CD4-positive, alpha-beta T cell treated with Interferon gamma for 1 hour (primary cell): ENCODE measurements around the gene HIGD1A.

ENCODE experiments used
- DNase-seq: peaks from one replicate; pipeline ENCODE4 v3.0.0-alpha.2; 2020

Gene HIGD1A

DNA sequence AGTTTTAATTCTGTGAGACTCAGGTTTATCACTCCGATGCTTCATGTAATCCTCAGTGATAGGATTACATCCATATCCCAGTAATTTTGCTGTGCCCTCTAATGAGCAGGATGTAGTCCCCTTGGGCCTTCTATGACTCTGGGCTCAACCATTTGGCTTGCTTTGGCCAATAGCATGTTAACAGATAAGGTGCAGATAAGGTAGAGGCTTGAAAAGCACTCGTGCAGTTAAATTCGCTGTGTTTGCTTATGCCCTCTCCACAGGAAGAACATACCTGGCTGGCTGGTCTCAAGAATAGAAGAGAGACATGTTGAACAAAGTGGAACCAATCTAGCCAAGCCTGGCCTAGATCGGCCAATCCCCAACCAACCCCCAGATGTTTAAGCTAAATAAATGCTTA lies 51.3 kb downstream of the HIGD1A start:
- no peak for DNase-seq

DNA sequence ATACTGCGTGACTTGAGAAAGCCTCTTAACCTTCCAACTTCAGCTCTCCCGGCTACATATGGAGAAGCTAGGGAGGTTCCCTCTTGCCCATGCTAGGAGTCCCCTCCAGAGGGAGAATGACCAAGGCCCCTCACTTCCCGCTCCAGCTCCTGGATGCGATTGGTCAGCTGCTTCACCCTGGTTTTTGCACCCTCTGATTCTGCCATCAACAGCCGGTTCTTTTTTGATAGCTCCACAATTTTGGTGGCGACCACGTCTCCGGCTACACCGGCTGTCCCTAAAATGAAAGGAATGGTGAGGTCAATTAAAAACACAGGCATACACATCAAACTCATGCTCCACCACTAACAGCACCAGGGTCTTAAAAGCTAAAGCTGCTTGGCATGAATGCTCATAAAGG lies 51.8 kb downstream of the HIGD1A start:
- DNase-seq = no peak

DNA sequence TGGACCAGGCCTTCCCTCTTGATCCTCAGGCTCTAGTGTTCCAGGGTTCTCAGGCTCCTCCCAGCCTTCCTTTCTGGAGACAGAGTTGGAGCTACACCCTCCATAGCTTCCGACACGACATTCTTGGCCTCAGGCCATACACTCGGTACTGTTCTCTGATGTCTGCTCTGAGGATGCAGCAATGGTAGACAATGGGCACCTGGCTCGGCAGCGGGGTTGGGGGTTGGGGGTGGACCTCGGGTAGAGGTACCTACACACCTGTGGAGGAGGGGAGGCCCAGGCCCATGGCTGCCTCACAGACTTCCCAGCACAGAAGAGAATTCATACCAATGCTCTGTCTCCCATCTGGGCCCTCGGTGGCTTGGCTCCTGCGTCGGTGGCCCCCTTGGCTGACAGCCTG lies 52.7 kb downstream of the HIGD1A start:
- no peak for DNase-seq

DNA sequence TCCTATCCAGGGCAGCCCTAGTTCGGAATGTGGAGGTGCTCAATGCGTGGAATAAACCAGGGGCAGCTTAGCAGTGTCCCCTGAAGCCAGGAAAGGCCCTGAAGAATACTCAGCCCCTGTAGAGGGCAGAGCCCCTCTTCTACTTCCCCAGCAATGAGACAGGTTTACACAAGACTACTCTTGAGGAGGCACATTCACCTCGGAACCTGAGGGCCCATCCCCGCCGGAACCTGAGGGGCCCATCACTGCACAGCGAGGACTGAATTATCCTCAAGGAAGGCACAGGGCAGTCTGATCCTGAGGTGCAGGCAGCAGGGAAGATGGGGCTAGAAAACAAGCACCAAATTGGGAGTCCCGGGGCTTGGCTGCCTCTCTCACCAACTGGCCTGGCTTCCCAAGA lies 53.5 kb downstream of the HIGD1A start:
- no peak for DNase-seq

DNA sequence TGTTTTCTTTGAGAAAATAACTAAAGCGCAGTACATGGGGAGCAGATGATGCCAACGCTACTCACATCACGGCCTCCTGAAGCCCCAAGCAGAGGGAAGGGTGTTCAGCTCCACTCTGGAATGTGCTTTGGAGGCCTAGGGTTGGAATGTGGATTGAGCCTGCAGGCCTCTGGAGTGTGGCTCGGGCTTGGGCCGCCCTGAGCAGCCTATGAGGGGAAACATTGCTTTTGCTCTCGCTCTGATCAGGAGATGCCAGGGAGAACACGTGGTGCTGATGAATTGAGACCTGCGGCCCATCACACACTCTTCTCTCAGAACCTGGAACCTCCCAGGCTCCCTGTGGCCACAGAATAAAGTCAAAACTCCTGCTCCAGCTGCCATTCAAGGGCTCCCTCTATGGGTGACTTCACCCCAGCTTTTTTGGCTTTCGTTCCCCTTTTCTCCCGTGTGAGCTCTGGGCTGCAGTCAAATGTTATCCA lies 54.5 kb downstream of the HIGD1A start:
- DNase-seq = no peak

DNA sequence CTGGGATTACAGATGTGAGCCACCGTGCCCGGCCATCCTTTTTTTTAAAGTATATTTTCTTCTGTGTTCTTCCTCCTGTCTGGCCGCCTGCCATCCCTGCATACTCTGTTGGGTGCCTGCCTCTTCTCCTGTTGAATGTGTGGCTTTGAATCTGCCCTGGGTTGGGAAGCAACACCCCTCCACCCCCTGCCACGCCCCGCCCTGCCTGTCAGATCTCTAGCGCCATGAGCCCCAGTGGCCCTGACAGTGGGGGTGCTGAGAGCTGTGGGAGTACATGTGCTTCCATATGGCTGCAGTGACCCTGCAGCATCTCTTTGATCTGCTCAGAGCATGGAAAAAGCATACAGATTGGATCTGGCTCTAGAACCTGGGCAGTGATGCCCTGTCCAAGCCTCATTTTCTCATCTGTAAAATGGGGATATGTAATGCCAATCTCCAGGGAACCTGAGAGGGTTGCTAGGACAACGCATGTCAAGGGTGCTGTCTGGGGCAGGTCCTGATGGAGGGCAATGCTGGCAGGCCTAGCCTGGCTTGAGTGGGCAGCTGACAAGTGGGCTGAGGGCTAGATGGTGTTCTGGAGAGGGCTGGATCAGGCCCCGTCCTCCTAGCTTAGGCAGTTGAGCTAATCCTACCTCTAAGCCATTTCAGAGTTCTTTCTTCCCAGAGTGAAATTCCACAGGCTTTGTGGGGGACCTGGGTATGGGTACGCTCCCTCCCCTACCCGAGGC lies 55.1 kb downstream of the HIGD1A start:
- no peak for DNase-seq

DNA sequence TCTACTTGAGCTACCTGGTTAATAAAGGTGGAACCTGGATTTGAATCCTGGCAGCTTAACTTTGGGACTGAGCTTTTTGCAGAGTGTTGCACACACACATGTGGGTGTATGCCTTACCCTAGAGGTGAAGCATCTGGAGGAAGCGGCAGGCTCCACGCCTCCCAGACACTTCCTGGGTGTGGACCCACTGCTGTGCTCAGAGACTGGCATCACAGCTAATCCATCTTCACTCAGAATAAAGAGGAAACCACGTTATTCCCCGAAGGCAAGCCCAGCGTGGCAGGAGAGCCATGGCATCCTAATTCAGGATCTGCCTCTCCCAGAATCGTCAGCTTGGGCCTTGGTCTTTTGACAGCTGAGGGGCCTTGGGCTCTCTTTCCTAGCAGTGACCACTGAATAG lies 56.7 kb downstream of the HIGD1A start:
- DNase-seq = peak; percentile 32

DNA sequence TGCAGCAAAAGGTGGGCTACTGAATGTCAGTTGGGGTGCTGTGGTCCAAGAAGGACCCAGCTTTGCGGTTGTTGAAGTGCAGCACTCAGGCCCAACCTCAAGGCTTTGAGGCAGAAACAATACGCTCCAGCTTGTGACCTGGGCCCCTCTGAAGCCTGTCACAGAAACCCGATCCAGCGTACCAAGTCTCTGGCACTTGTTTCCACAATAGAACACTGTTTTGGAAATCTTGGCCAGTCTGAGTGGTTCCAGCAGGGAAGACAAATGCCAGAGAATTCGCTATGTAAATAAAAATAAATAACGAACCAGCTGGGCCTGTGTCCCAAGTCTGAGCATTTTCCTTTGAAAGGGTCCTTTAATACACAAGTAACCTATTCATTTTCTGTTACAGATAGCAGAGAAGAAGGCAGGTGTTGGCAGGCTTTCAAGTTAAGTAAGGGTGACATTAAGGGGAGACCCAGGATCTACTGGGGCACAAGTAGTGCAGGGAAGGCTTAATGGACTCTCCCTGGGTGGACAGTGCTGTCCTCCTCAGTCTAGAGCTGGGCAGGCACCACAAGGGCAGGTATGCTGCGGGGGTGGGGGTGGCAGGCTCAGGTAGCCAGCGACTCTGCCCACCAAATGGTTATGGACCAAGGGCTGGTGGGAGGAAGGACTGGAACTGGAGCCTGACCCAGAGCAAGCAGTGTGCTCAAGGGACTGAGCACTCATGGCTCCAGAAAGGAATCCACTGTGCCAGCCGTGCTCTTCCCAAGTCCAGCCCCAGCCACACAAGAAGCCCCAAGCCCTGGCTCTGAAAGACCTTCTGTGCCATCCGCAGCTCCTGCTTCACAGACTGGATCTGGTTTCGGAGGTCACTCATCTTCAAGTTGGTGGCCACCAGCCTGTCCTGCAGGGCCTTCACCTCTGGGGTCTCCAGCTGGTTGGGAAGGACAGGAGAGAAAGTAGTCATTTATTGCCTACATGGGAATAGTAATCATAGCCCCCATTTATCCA lies 57.5 kb downstream of the HIGD1A start:
- DNase-seq = no peak

DNA sequence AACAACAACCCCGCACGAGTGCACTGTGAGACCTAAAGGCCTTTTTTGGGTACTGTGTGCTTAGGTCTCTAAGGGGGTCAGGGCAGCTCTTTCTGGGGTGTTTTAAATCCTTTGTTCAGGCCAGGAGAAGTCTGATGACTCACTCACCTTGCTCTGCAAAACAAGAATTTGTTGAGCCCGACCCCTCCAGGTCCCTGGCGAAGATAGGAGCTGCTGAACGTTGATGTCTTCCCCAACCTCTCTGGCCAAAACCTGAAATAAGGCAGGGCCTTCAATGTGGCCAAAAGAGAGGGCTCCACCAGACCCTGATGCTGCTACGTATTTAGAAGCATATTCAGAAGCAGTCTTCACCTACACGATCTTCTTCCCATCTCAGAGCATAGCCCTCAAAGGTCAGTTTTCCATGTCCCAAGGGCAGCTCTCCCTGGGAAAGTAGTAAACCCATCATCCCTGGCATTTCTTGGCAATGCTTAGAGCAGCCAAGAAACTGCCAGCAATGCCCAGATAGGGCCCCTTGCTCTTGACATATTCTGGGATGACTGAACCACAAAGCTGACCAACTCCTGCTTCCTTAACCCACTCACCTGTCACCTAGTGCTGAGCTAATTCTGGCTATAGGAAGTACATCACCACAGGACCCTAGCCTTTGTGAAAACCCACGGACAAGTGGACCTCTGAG lies 58.4 kb downstream of the HIGD1A start:
- no peak for DNase-seq

DNA sequence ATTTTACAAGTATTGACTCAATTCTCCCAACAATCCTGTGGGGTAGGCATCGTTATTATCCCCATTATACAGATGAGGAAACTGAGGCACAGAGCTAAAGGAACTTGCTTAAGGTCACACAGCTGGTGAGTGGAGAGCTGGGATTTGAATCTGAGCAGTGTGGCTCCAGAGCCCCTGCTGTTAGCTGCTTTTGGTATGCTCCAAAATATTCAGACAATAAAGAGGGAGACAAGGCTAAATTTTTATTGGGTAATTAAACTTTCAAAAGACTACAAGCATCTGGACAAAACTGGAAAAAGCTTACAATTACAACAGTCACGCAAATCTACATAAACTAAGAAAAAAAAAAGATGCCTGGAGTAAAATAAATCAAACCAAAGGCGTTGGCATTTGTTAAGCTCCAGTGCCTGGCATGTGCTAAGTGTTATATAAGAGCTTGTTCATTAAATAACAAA lies 59.0 kb downstream of the HIGD1A start:
- no peak for DNase-seq

DNA sequence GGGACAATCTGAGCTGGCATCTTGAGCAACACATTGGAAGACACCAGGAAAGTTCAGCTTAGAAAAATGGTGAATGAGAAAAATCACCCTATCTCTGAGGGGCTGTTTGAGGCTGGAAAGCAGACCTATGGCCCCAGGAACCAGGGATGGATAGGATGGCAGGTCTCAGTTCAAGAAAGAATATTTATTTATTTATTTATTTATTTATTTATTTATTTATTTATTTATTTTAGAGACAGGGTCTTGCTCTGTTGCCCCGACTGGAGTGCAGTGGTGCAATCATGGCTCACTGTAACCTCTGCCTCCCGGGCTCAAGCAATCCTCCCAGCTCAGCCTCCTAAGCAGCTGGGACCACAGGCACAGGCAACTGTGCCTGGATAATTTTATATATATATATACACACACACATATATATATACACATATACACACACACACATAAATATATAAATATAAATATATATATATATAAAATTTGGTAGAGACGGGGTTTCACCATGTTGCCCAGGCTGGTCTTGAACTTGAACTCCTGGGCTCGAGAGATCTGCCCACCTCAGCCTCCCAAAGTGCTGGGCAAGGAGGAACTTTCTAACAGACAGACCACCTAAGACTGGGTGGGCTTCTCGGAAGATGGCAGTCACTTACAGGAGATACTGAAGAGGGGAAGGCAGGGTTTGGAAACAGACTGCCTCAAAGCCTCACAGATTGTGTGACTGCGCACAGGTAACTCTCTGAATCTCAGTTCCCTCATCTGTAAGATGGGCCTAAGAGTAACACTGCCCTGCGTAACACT lies 60.9 kb downstream of the HIGD1A start:
- DNase-seq = no peak

DNA sequence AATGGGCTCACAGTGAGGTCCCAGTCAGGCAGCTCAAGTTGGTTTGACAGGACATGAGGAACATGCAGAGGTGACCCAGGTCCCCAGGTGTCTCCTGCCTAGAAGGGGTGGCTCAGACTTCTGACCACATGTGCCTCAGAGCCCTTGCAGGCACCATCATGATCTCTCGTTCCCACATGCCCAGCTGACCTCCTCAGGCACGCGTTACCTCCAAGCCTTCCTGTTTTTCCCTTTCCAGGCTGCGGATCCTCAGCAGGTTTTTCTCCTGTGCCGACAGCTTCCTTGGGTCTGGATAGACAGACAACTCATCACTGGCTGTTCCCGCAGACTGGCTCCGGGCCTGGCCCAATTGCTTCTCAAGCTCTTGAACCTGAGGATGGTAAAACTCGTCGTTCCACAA lies 61.6 kb downstream of the HIGD1A start:
- no peak for DNase-seq

DNA sequence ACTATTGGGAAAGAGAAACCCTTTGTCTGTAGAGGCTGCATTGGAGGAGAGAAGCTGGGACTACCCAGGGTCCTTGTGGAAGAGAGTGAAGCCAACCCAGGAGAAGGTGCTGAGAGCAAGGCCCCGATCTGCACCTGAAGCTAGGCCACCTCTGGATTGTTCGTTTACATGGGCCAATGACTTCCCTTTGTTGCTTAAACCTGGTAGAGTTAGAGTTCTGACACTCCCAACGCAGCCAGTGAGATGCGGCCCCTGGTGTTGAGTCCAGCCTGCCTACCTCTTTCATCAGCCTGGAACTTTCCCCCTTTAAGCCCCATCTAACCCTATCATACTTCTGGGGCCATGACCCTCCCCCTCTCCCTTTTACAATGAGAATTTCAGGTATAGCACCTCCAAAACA lies 62.0 kb downstream of the HIGD1A start:
- DNase-seq = no peak

DNA sequence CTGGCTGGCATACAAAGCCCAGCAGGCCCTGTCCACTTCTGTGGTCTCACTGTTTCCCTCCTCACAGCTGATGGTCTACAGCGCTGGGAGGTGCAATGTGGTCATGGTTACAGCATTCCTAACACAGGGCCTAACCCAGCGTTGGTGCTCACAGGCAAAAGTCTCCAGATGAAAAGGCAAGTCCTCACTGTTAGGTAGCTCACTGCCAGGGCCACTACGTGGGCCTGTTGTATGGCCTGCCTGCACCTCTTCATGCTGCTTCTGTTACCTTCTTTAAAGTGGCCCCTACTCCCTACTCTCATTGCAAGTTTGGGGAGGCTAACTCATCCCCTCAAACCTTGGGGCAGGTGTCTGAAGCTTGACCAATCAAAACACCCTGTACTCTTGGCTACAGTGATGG lies 62.5 kb downstream of the HIGD1A start:
- DNase-seq = no peak

DNA sequence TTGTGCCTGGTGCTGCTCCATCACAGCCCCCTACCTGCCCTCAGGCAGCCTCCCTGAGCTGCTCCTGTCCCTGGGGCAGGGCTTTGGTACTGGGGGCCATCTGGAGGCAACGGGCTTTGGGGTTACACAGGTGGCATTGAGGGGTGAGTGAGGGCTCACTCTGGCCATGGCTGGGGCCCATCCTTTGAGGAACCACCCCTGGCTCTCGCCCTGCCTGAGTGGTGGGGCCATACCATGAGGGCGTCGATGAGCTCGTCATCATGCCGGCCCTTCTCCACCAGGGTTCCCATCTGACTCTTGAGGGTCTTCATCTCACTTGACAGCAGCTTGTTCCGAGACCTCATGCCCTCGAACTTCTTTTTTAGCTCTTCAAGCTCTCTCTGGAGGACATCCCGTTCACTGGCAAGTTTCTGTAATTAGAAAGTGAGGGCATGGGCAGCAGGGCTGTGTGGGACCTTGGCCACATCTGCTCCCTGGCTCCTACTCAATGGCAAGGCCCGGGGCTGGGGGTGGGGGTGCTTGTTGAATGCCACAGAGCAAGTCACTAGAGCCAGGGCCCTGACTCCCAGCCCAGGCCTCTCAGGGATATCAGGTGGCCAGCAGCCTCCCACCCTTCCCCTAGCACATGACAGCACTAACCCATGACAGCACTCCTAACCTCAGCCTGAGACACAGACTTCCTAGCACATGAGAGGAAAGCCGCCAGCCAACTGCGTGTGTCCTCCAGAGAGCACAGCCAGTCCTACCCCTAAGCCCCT lies 64.7 kb downstream of the HIGD1A start:
- no peak for DNase-seq

DNA sequence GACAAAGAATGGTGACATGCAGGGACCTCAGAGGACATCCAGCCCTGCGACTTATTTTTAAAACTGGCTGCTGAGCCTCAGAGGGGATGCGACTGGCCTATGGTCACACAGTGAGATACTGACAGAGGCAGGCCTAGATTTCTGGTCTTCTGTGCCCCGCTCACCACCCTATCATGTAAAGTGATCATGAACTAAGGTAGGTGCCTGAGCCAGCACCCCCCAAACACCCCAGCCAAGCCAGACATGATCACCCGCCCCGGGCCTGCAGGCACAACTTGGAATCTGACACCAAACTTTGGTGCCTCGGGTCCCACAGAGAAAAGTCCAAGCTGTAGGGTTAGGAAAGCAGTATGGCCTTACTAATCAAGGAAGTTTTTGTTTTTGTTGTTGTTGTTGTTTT lies 67.8 kb downstream of the HIGD1A start:
- no peak for DNase-seq

DNA sequence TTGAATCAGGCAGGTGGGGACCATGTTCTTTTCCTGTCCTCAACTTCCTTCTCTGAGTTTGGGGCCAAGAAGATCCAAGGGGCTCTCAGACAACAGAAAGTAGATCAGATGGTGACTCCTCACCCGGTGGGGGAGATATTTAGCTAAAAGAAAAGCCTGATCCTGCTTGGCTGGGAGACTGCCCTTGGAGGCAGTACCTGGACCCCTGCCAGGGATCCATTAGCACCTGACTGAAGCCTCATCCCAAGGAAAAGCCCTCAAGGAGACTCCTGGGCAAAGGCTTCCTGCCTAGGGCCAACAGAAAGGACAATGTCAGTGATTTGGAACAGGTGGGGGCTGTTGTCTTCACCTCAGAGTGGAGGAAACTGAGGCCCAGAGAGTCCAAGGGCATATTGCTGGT lies 68.2 kb downstream of the HIGD1A start:
- no peak for DNase-seq

DNA sequence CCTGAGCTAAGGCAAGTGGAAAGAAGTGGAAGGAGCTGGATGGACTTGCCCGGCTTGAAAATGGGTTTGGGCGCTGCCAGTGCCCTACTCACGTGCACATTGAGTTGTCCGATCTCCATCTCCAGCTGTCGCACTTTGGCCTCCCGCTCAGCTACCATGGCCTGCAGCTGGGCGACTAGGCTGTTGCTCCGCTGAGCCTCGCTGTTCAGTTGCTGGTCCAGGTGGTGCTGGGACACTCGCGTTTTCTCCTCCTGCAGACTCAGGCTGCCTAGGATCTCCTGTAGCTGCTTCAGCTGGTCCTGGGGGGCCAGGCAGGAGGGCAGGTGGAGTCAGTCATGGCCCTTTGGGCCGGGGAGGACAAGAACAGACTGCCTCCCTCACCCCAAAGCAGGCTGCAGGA lies 68.7 kb downstream of the HIGD1A start:
- DNase-seq = no peak

DNA sequence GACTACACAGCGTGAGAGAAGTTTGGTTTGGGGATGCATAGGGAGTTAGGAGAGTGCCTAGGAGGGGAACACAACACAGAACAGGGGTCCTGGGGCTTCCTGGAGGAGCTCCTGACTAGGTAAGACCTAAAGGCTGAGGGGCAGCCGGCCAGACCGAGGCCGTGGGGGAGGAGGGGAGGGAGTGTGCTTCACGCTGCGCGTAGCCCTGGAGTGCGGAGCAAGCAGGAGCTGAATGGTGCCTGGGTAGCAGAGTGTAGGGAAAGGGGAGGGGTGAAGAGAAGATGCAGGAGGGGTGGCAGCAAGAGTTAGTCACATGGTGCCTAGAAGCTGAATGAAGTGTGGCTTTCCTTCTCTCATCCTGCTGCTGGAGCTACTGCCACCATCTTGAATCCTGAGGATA lies 69.3 kb downstream of the HIGD1A start:
- no peak for DNase-seq

DNA sequence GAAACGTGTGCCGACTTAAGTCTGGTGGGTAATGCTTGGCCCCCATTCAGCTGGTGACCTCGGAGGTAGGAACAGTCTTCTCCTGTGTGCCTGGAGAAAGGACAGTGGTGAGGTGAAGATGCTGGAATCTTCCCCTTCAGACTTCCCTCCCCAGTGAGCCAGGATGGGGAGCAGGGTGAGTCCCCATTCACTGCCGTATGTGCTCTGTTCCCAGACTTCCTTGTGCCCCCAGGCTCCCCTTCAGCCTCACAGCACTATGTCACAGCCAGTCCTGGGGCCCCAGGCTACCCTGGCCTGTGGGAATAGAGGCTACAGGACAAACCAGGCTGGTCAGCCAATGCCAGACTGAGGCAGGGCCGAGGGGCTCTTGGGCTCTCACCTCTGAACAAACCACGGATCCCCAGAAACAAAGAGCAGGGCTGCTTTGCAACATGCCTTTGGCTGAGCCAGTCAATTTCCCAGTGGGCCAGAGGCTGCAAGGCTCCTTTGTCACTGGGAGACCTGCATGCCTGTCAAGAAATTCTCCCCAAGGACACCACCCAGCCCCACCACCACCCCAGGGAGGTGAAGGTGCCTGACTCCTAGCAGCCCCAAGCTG lies 69.9 kb downstream of the HIGD1A start:
- no peak for DNase-seq

DNA sequence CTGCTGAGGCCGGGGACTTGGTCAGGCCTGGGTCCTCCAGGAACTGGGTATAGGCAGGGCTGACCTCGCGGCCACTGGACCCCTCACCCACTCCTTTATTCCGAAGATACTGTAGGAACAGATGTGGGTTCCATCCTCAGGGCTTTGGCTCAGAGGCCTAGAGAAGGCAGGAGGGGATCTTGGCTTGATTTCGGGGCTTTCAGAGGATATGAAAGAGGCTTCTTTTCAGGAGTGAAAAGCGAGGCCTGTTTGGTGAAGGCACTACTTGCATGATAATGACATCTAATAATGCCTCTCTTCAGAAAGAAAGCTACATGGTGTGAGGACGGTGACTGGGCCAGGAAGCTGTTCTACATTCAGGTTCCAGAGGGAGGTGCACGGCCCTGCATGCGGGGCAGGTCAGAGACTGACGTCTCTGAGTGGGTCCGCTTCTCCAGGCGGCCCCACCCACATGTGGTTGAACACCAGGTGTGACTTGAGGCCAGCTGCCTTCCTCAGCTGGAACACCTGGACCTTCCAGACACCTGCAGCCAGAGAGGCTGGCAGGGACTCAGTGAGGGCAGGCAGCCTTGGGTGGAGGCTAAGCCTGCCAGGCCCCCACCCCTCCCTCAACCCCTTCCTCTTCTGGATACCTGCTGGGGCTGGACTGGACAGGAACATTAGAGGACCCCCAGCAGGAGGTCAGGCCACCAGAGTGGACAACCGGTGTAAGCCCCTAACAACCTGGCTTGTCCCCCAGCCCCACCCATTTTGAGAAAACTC lies 70.6 kb downstream of the HIGD1A start:
- DNase-seq = no peak
